Epithelial cell of esophagus (primary cell): ENCODE measurements around the gene POU1F1.

Experiments
- DNase-seq: peaks from one replicate; pipeline ENCODE4 v3.0.0; 2010; ENCODE audit warnings: low read depth
- H3K4me3 ChIP-seq: 2 replicates; pipeline ENCODE4 v1.5.1; 2011; ENCODE audit warnings: mild to moderate bottlenecking, low read length, control low read depth
- CTCF ChIP-seq: IDR thresholded peaks from 2 replicates; pipeline ENCODE4 v1.5.1; 2011; ENCODE audit warnings: low read depth, mild to moderate bottlenecking, low read length, control low read depth, inconsistent platforms; ENCODE audit not compliant: insufficient read depth; ENCODE audit errors: missing control alignments

The POU1F1 gene

GRCh38 chr3:87272718-87273341 lies 3.6 kb downstream of the POU1F1 start:
- no peak for DNase-seq
- no peak overlapping the region for H3K4me3 ChIP-seq
- TF ChIP-seq CTCF: no peak

GRCh38 chr3:87270908-87271700 lies 5.3 kb downstream of the POU1F1 start:
- no peak for DNase-seq
- TF ChIP-seq CTCF: no peak
- no peak overlapping the region for H3K4me3 ChIP-seq

- no peak for TF ChIP-seq CTCF
- no peak overlapping the region for H3K4me3 ChIP-seq
- DNase-seq: no peak
Observed at GRCh38 chr3:87269723-87270122, 6.7 kb downstream of the POU1F1 start.

GRCh38 chr3:87268646-87269211 lies 7.7 kb downstream of the POU1F1 start:
- DNase-seq: no peak
- no peak overlapping the region for H3K4me3 ChIP-seq
- TF ChIP-seq CTCF: no peak

GRCh38 chr3:87267953-87268645 lies 8.3 kb downstream of the POU1F1 start:
- H3K4me3 ChIP-seq: no peak overlapping the region
- TF ChIP-seq CTCF: no peak
- DNase-seq: no peak

- no peak overlapping the region for H3K4me3 ChIP-seq
- TF ChIP-seq CTCF: no peak
Observed at GRCh38 chr3:87261925-87262324, 14.5 kb downstream of the POU1F1 start.

More at GRCh38 chr3:87261925-87262324, 14.5 kb downstream of the POU1F1 start:
- DNase-seq: no peak
